ENCODE data around the gene NFATC2. TPM values are rescaled to one million over a fixed set of nuclear protein-coding genes. Genes with fewer than 3 reads are reported as not detected.

The NFATC2 gene
- total and polyA plus RNA-seq, 2 experiments from 2014 or later = 0.52 to 0.59 TPM

DNA sequence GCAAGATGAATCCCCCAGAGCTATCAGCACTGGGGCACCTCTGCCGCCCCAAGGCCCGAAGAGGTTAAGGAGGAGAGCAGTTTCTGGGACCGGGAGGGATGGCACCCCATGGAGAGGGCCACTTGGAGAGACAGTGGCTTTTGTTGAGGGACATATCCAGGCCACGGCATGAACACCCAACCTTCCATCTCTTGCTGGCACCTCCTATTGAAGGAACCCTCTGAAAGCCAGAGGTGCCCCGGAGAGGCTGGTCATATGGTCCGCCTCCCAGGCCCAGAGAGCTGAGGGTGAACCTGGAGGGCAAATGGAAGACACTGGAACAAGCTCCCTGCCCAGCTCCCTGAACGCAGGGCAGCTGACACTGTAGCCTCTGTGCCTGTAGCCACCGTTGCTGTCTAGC lies 167.0 kb downstream of the NFATC2 start:
- no peak overlapping the region for H3K4me2 ChIP-seq
- H4K20me1 ChIP-seq (replicated peaks; ENCODE audit: insufficient read depth) = no peaks in the 10 kb centered on the region
- no peak overlapping the region for H3K4me3 ChIP-seq
- no peak for TF ChIP-seq STAT1 (IDR thresholded peaks at IDR 0.05; ENCODE audit: unreplicated experiment)
- no peak for TF ChIP-seq ZNF114 (CRISPR knock-in tag; IDR thresholded peaks at IDR 0.05)
- no peak for TF ChIP-seq JUNB (IDR thresholded peaks at IDR 0.05; ENCODE audit: unreplicated experiment)
- no peaks in the 10 kb centered on the region for H3K9me2 ChIP-seq (ENCODE audit: insufficient read depth)
- no peaks in the 10 kb centered on the region for H3K27me3 ChIP-seq (ENCODE audit: insufficient read depth)
- no peak for DNase-seq (ENCODE audit: low spot score)
- Mint-ChIP-seq H3K4me1 (peaks cover 22% of the 10 kb centered on the region), H3K4me3 (no peak overlapping the region), H3K27me3 (ENCODE audit: insufficient read depth, low read depth, poor library complexity) (peaks cover 12% of the 10 kb centered on the region), H3K36me3 (ENCODE audit: low read depth) (no peaks in the 10 kb centered on the region), H3K9me3 (no peaks in the 10 kb centered on the region), H3K27ac (no peak overlapping the region)
- peaks cover 10% of the 10 kb centered on the region for H3K4me1 ChIP-seq (ENCODE audit: insufficient read depth)
- no peaks in the 10 kb centered on the region for H3F3A ChIP-seq (replicated peaks; ENCODE audit: low read depth)
- no peak overlapping the region for H2AFZ ChIP-seq
- no peak overlapping the region for H3K27ac ChIP-seq (ENCODE audit: low read depth)
- no peaks in the 10 kb centered on the region for H3K79me2 ChIP-seq (replicated peaks; ENCODE audit: insufficient read depth)
- ATAC-seq = no peak
- no peaks in the 10 kb centered on the region for H3K36me3 ChIP-seq (ENCODE audit: insufficient read depth)

DNA sequence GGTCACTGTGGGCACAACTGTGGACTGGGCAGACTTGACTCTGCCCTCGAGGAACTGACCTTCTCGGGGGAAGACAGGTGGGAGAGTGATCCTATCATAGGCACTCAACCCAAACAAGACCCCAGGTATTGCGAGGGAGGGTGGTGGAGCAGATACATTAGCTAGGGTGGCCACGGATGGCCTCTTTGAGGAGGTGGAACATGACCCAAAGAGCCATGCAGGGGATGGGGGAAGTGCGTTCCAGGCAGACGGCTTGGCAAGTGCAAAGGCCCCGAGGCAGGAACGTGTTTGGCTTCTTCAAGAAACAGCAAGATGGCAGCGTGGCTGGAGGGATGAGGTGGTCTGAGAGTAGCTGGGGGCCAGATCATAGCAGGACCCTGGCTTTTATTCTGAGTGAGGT lies 167.6 kb downstream of the NFATC2 start:
- ATAC-seq (no peak), DNase-seq (ENCODE audit: low spot score) (no peak)
- no peaks in the 10 kb centered on the region for H3K36me3 Mint-ChIP-seq (ENCODE audit: low read depth)
- Histone ChIP-seq H3K36me3 (ENCODE audit: insufficient read depth) (no peaks in the 10 kb centered on the region), H3K9me2 (ENCODE audit: insufficient read depth) (no peaks in the 10 kb centered on the region), H3K27me3 (ENCODE audit: insufficient read depth) (no peaks in the 10 kb centered on the region), H3F3A (replicated peaks; ENCODE audit: low read depth) (no peaks in the 10 kb centered on the region), H3K79me2 (replicated peaks; ENCODE audit: insufficient read depth) (no peaks in the 10 kb centered on the region), H3K4me1 (ENCODE audit: insufficient read depth) (peaks cover 10% of the 10 kb centered on the region), H2AFZ (no peak overlapping the region), H3K27ac (ENCODE audit: low read depth) (no peak overlapping the region), H3K4me3 (no peak overlapping the region), H3K4me2 (no peak overlapping the region), H4K20me1 (replicated peaks; ENCODE audit: insufficient read depth) (no peaks in the 10 kb centered on the region)
- H3K27me3 Mint-ChIP-seq (ENCODE audit: insufficient read depth, low read depth, poor library complexity) = peaks cover 13% of the 10 kb centered on the region
- no peak overlapping the region for H3K27ac Mint-ChIP-seq
- H3K4me1 Mint-ChIP-seq = peaks cover 23% of the 10 kb centered on the region
- no peaks in the 10 kb centered on the region for H3K9me3 Mint-ChIP-seq
- no peak overlapping the region for H3K4me3 Mint-ChIP-seq
- TF ChIP-seq, protein P1, sequence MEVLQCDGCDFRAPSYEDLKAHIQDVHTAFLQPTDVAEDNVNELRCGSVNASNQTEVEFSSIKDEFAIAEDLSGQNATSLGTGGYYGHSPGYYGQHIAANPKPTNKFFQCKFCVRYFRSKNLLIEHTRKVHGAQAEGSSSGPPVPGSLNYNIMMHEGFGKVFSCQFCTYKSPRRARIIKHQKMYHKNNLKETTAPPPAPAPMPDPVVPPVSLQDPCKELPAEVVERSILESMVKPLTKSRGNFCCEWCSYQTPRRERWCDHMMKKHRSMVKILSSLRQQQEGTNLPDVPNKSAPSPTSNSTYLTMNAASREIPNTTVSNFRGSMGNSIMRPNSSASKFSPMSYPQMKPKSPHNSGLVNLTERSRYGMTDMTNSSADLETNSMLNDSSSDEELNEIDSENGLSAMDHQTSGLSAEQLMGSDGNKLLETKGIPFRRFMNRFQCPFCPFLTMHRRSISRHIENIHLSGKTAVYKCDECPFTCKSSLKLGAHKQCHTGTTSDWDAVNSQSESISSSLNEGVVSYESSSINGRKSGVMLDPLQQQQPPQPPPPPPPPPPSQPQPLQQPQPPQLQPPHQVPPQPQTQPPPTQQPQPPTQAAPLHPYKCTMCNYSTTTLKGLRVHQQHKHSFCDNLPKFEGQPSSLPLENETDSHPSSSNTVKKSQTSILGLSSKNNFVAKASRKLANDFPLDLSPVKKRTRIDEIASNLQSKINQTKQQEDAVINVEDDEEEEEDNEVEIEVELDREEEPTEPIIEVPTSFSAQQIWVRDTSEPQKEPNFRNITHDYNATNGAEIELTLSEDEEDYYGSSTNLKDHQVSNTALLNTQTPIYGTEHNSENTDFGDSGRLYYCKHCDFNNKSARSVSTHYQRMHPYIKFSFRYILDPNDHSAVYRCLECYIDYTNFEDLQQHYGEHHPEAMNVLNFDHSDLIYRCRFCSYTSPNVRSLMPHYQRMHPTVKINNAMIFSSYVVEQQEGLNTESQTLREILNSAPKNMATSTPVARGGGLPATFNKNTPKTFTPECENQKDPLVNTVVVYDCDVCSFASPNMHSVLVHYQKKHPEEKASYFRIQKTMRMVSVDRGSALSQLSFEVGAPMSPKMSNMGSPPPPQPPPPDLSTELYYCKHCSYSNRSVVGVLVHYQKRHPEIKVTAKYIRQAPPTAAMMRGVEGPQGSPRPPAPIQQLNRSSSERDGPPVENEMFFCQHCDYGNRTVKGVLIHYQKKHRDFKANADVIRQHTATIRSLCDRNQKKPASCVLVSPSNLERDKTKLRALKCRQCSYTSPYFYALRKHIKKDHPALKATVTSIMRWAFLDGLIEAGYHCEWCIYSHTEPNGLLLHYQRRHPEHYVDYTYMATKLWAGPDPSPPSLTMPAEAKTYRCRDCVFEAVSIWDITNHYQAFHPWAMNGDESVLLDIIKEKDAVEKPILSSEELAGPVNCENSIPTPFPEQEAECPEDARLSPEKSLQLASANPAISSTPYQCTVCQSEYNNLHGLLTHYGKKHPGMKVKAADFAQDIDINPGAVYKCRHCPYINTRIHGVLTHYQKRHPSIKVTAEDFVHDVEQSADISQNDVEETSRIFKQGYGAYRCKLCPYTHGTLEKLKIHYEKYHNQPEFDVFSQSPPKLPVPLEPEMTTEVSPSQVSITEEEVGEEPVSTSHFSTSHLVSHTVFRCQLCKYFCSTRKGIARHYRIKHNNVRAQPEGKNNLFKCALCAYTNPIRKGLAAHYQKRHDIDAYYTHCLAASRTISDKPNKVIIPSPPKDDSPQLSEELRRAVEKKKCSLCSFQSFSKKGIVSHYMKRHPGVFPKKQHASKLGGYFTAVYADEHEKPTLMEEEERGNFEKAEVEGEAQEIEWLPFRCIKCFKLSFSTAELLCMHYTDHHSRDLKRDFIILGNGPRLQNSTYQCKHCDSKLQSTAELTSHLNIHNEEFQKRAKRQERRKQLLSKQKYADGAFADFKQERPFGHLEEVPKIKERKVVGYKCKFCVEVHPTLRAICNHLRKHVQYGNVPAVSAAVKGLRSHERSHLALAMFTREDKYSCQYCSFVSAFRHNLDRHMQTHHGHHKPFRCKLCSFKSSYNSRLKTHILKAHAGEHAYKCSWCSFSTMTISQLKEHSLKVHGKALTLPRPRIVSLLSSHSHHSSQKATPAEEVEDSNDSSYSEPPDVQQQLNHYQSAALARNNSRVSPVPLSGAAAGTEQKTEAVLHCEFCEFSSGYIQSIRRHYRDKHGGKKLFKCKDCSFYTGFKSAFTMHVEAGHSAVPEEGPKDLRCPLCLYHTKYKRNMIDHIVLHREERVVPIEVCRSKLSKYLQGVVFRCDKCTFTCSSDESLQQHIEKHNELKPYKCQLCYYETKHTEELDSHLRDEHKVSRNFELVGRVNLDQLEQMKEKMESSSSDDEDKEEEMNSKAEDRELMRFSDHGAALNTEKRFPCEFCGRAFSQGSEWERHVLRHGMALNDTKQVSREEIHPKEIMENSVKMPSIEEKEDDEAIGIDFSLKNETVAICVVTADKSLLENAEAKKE (CRISPR knock-in tag; IDR thresholded peaks at IDR 0.05) = no peak
- TF ChIP-seq CREB1 (CRISPR knock-in tag; IDR thresholded peaks at IDR 0.05; ENCODE audit: low read depth) (no peak), EZH2phosphoT487 (IDR thresholded peaks at IDR 0.05; ENCODE audit: unreplicated experiment) (no peak), ZNF114 (CRISPR knock-in tag; IDR thresholded peaks at IDR 0.05) (no peak), JUNB (IDR thresholded peaks at IDR 0.05; ENCODE audit: unreplicated experiment) (no peak), EZH2 (IDR thresholded peaks at IDR 0.05; ENCODE audit: low read depth, unreplicated experiment) (no peak), STAT1 (IDR thresholded peaks at IDR 0.05; ENCODE audit: unreplicated experiment) (no peak), NANOG (IDR thresholded peaks at IDR 0.05; ENCODE audit: borderline replicate concordance) (no peak), POLR2AphosphoS5 (IDR thresholded peaks at IDR 0.05; ENCODE audit: low read depth) (no peak), ZNF331 (CRISPR knock-in tag; IDR thresholded peaks at IDR 0.05; ENCODE audit: low read depth) (no peak)
- TF ChIP-seq, protein P2, sequence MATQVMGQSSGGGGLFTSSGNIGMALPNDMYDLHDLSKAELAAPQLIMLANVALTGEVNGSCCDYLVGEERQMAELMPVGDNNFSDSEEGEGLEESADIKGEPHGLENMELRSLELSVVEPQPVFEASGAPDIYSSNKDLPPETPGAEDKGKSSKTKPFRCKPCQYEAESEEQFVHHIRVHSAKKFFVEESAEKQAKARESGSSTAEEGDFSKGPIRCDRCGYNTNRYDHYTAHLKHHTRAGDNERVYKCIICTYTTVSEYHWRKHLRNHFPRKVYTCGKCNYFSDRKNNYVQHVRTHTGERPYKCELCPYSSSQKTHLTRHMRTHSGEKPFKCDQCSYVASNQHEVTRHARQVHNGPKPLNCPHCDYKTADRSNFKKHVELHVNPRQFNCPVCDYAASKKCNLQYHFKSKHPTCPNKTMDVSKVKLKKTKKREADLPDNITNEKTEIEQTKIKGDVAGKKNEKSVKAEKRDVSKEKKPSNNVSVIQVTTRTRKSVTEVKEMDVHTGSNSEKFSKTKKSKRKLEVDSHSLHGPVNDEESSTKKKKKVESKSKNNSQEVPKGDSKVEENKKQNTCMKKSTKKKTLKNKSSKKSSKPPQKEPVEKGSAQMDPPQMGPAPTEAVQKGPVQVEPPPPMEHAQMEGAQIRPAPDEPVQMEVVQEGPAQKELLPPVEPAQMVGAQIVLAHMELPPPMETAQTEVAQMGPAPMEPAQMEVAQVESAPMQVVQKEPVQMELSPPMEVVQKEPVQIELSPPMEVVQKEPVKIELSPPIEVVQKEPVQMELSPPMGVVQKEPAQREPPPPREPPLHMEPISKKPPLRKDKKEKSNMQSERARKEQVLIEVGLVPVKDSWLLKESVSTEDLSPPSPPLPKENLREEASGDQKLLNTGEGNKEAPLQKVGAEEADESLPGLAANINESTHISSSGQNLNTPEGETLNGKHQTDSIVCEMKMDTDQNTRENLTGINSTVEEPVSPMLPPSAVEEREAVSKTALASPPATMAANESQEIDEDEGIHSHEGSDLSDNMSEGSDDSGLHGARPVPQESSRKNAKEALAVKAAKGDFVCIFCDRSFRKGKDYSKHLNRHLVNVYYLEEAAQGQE (IDR thresholded peaks at IDR 0.05; ENCODE audit: unreplicated experiment) = no peak
